K562 (cell line): ENCODE results near the gene KRIT1. TPM values are rescaled to one million over a fixed set of nuclear protein-coding genes. Genes with fewer than 3 reads are reported as not detected.

Source experiments
- BCOR ChIP-seq: fragments of 450-650 bp; IDR thresholded peaks from 2 replicates; pipeline ENCODE4 v1.6.1; 2016
- CBFA2T2 ChIP-seq: fragments of 450-650 bp; conservative IDR thresholded peaks from 2 replicates; pipeline ENCODE4 v1.6.1; 2017; ENCODE audit warnings: mild to moderate bottlenecking
- CBX8 ChIP-seq: fragments of 200-600 bp; sonication (generic); IDR thresholded peaks from 2 replicates; pipeline ENCODE4 v1.6.1; 2012; ENCODE audit warnings: borderline replicate concordance, mixed run types, low read depth, mild to moderate bottlenecking, moderate library complexity, mixed read lengths, low read length, control low read depth, inconsistent platforms; ENCODE audit not compliant: poor library complexity, severe bottlenecking; ENCODE audit errors: extremely low read depth
- CREB1 ChIP-seq, 2 experiments: sonication (generic) in 1 of 2; formaldehyde crosslinking in 1 of 2; IDR thresholded peaks; 2 replicates each; pipeline versions ENCODE4 v1.6.1 to v1.8.0; 2012 to 2022; ENCODE audit warnings: inconsistent platforms in 1 of 2, mild to moderate bottlenecking in 1 of 2, missing genetic modification reagents in 1 of 2, moderate library complexity in 1 of 2
- E2F8 ChIP-seq: fragments of 450-650 bp; IDR thresholded peaks from 2 replicates; pipeline ENCODE4 v1.7.1; 2018; ENCODE audit warnings: mild to moderate bottlenecking, low read depth; ENCODE audit not compliant: partially characterized antibody
- FOSL1 ChIP-seq: fragments of 200-800 bp; sonication (Bioruptor generic); conservative IDR thresholded peaks from 2 replicates; pipeline ENCODE4 v1.6.1; 2016; ENCODE audit warnings: missing genetic modification characterization, missing compliant biosample characterization
- GATAD2B ChIP-seq: fragments of 450-650 bp; IDR thresholded peaks from 2 replicates; pipeline ENCODE4 v1.6.1; 2017; ENCODE audit warnings: mild to moderate bottlenecking, borderline replicate concordance
- HDAC1 ChIP-seq, 2 experiments: fragments of 450-650 bp; IDR thresholded peaks; 2 replicates each; pipeline ENCODE4 v1.6.1; 2016 to 2017; ENCODE audit warnings: inconsistent platforms in 1 of 2, mild to moderate bottlenecking in 1 of 2, moderate library complexity in 1 of 2
- HNRNPUL1 ChIP-seq: fragments of 200-400 bp; formaldehyde crosslinking; IDR thresholded peaks from 2 replicates; pipeline ENCODE4 v1.6.1; 2017; ENCODE audit warnings: low read length
- IRF2 ChIP-seq: sonication (generic); formaldehyde crosslinking; IDR thresholded peaks from 2 replicates; pipeline ENCODE4 v1.8.1; 2022; ENCODE audit warnings: mild to moderate bottlenecking, missing genetic modification reagents
- MECOM ChIP-seq: fragments of 250-450 bp; sonication (Bioruptor Pico); IDR thresholded peaks from 2 replicates; pipeline ENCODE4 v1.8.0; 2022; ENCODE audit warnings: inconsistent platforms
- NR1H2 ChIP-seq: sonication (generic); formaldehyde crosslinking; IDR thresholded peaks from 2 replicates; pipeline ENCODE4 v1.4.0; 2020; ENCODE audit warnings: mild to moderate bottlenecking, missing genetic modification reagents
- NR2F6 ChIP-seq: fragments of 450-650 bp; formaldehyde crosslinking; IDR thresholded peaks from 2 replicates; pipeline ENCODE4 v1.4.0; 2020; ENCODE audit warnings: mild to moderate bottlenecking
- RBBP5 ChIP-seq: fragments of 200-600 bp; sonication (generic); IDR thresholded peaks from 2 replicates; pipeline ENCODE4 v1.6.1; 2012; ENCODE audit warnings: borderline replicate concordance, mild to moderate bottlenecking, low read length, control low read depth, inconsistent platforms; ENCODE audit not compliant: insufficient read depth, poor library complexity, severe bottlenecking
- STAT5B ChIP-seq: fragments of 250-450 bp; sonication (Bioruptor Pico); IDR thresholded peaks from 2 replicates; pipeline ENCODE4 v1.8.0; 2021; ENCODE audit warnings: mild to moderate bottlenecking, inconsistent platforms
- TEAD2 ChIP-seq: fragments of 450-650 bp; IDR thresholded peaks from 2 replicates; pipeline ENCODE4 v1.6.1; 2016; ENCODE audit warnings: missing genetic modification characterization, control low read depth, missing compliant biosample characterization
- TSC22D4 ChIP-seq: fragments of 450-650 bp; IDR thresholded peaks from 2 replicates; pipeline ENCODE4 v1.6.1; 2016; ENCODE audit warnings: missing genetic modification characterization, missing biosample characterization, control low read depth
- ZBED1 ChIP-seq: IDR thresholded peaks from 2 replicates; pipeline ENCODE4 v1.6.1; 2014
- ZBTB7A ChIP-seq: IDR thresholded peaks from 2 replicates; pipeline ENCODE4 v1.6.1; 2011; ENCODE audit warnings: low read depth, mild to moderate bottlenecking, low read length, moderate library complexity, borderline replicate concordance; ENCODE audit not compliant: control insufficient read depth
- ZFPM2 ChIP-seq: fragments of 250-450 bp; sonication (Bioruptor Pico); IDR thresholded peaks from 2 replicates; pipeline ENCODE4 v1.5.1; 2022; ENCODE audit warnings: mild to moderate bottlenecking
- ZNF133 ChIP-seq: fragments of 250-450 bp; sonication (Bioruptor Pico); IDR thresholded peaks from 2 replicates; pipeline ENCODE4 v1.4.0; 2020; ENCODE audit warnings: mild to moderate bottlenecking
- ZNF197 ChIP-seq: fragments of 200-800 bp; sonication (Bioruptor generic); IDR thresholded peaks from 2 replicates; pipeline ENCODE4 v1.6.1; 2016; ENCODE audit warnings: low read depth, missing genetic modification characterization, missing compliant biosample characterization
- ZNF239 ChIP-seq: fragments of 250-450 bp; sonication (Bioruptor Pico); IDR thresholded peaks from 2 replicates; pipeline ENCODE4 v1.4.0; 2020; ENCODE audit warnings: mild to moderate bottlenecking
- ZNF449 ChIP-seq: fragments of 250-450 bp; sonication (Bioruptor Pico); IDR thresholded peaks from 2 replicates; pipeline ENCODE4 v1.8.0; 2022; ENCODE audit warnings: moderate library complexity, mild to moderate bottlenecking, inconsistent platforms
- polyA plus RNA-seq, 8 experiments: library from polyadenylated mRNA; depleted of rRNA in 4 of 8; stranded (reverse) in 5 of 8; unstranded in 3 of 8; fragments of >200 nt; fragmentation: Nextera tagmentation in 2 of 8; fragmentation: Illumina TruSeq in 1 of 8; extraction: Ambion mirVana in 2 of 8; extraction: Trizol in 1 of 8; gene quantifications; 2 replicates each; pipeline versions ENCODE4 v1.2.1 to v1.2.3, GENCODE V29; 2011 to 2014; ENCODE audit warnings: inconsistent platforms in 1 of 8, missing spikeins in 1 of 8
- total RNA-seq, 7 experiments: library from RNA; depleted of rRNA in 6 of 7; stranded (reverse); fragments of >200 nt in 6 of 7; fragmentation: Illumina TruSeq in 2 of 7; extraction: Trizol in 2 of 7; gene quantifications; 2 replicates each; pipeline versions ENCODE4 v1.2.1 to v1.2.3, GENCODE V29; 2011 to 2021; ENCODE audit warnings: low replicate concordance in 1 of 7

The KRIT1 gene
- total and polyA plus RNA-seq, 9 of the 15 experiments (the other 6 are each of a cell fraction or from before 2014, with no cell fraction given), result 21.5 to 81.4 (median 55.9) TPM

GRCh38 chr7:92245487-92246359 lies at the start of gene KRIT1, which contains the start of gene ANKIB1 (continued):
- TF ChIP-seq MECOM (CRISPR knock-in tag), result no peak
- no peak for TF ChIP-seq HNRNPUL1
- no peak for TF ChIP-seq IRF2 (CRISPR knock-in tag)
- TF ChIP-seq CBFA2T2, result no peak
- peak; percentile 46 for TF ChIP-seq BCOR
- no peak for TF ChIP-seq ZNF133 (CRISPR knock-in tag)
- TF ChIP-seq TSC22D4, result no peak
- TF ChIP-seq NR2F6, result no peak
- peak; percentile 28; the same call in 1 of the 2 replicates for TF ChIP-seq FOSL1 (tag)
- TF ChIP-seq RBBP5, result peak; percentile 91
- TF ChIP-seq ZNF449 (CRISPR knock-in tag), result no peak
- TF ChIP-seq NR1H2 (CRISPR knock-in tag), result peak; percentile 39; the same call in 1 of the 2 replicates
- TF ChIP-seq CBX8, result no peak
- no peak for TF ChIP-seq GATAD2B
- peak; percentile 92 for TF ChIP-seq E2F8
- 0 out of 2 replicates have a peak, but pooled peaks have one; percentile 18 for TF ChIP-seq ZBED1
- TF ChIP-seq HDAC1 (IDR thresholded peaks at IDR 0.05), result peak; percentile 55 to 93; a peak in 3 of 4 replicates
- no peak; the same call in 1 of the 2 replicates for TF ChIP-seq ZFPM2 (CRISPR knock-in tag)
- TF ChIP-seq CREB1 (IDR thresholded peaks at IDR 0.05), result no peak
- peak; percentile 45; the same call in 1 of the 2 replicates for TF ChIP-seq CREB1 (CRISPR knock-in tag; IDR thresholded peaks at IDR 0.05)
- peak; percentile 10; the same call in 1 of the 2 replicates for TF ChIP-seq ZNF239 (CRISPR knock-in tag)
- TF ChIP-seq TEAD2, result no peak
- 0 out of 2 replicates have a peak, but pooled peaks have one; percentile 41 for TF ChIP-seq ZNF197 (CRISPR knock-in tag)
- no peak for TF ChIP-seq STAT5B (CRISPR knock-in tag)
- TF ChIP-seq ZBTB7A, result peak; percentile 90
